ENCODE data around the gene DNM3. TPM values are rescaled to one million over a fixed set of nuclear protein-coding genes. Genes with fewer than 3 reads are reported as not detected.

DNM3 gene
- total and polyA plus RNA-seq, 2 of the 8 experiments (the other 6 are each of a cell fraction or from before 2014, with no cell fraction given) = 2.0 to 8.5 TPM

GRCh38 chr1:172107316-172107975 is 266.1 kb downstream of the DNM3 start:
- no peak overlapping the region for H3K14ac ChIP-seq (ENCODE audit: insufficient read length)
- no peak overlapping the region for H2BK120ac ChIP-seq (replicated peaks; ENCODE audit: low read depth, low read length)
- no peaks in the 10 kb centered on the region for H3K27me3 ChIP-seq (replicated peaks in 1 of 4; ENCODE audit: control insufficient read depth in 3 of 4, extremely low read depth in 1 of 4, insufficient read depth in 3 of 4, low read length in 3 of 4)
- H3K79me2 ChIP-seq (ENCODE audit: control insufficient read depth in 1 of 2, insufficient read depth in 2 of 2, low read length in 2 of 2) = no peaks in the 10 kb centered on the region
- no peaks in the 10 kb centered on the region for H3K36me3 ChIP-seq (ENCODE audit: control insufficient read depth in 2 of 4, insufficient read depth in 4 of 4, low read length in 3 of 4)
- no peak overlapping the region for H3K4ac ChIP-seq (replicated peaks; ENCODE audit: insufficient read length, low read depth, low read length)
- H3K23ac ChIP-seq (ENCODE audit: insufficient read length) = no peak overlapping the region
- no peaks in the 10 kb centered on the region for H3K79me1 ChIP-seq (ENCODE audit: low read depth, low read length)
- FAIRE-seq (no peak), DNase-seq (ENCODE audit: low read depth in 1 of 2, low spot score in 2 of 2) (no peak)
- H3K23me2 ChIP-seq (ENCODE audit: low read depth, low read length) = no peaks in the 10 kb centered on the region
- H3K18ac ChIP-seq (ENCODE audit: extremely low read depth, low read length) = no peak overlapping the region
- H3K27ac ChIP-seq (ENCODE audit: low read depth, low read length) = no peak overlapping the region
- no peak overlapping the region for H2BK12ac ChIP-seq (ENCODE audit: low read depth, low read length)
- H2BK5ac ChIP-seq (ENCODE audit: low read depth, low read length) = no peak overlapping the region
- ChIA-PET POLR2A (ENCODE audit: partially characterized antibody) (no interaction called here), CTCF (ENCODE audit: partially characterized antibody) (interaction anchor here (1.2 kb wide), 1 partner anchor 292 kb away, joined by 4 read pairs; no protein-coding TSS in a partner anchor)
- no peak overlapping the region for H3K4me3 ChIP-seq (ENCODE audit: extremely low read depth in 1 of 4, insufficient read depth in 2 of 4, low read depth in 3 of 4, low read length in 4 of 4)
- no peaks in the 10 kb centered on the region for H3K9me3 ChIP-seq (ENCODE audit: insufficient read depth in 2 of 2, low read depth in 1 of 2, low read length in 1 of 2)
- H2BK20ac ChIP-seq (ENCODE audit: low read length) = no peak overlapping the region
- H3K4me1 ChIP-seq (replicated peaks in 1 of 4; ENCODE audit: control insufficient read depth in 3 of 4, insufficient read depth in 4 of 4, low read length in 3 of 4) = no peaks in the 10 kb centered on the region
- H4K8ac ChIP-seq (ENCODE audit: extremely low read depth, insufficient read depth, low read length) = no peak overlapping the region
- H2AK5ac ChIP-seq (ENCODE audit: low read depth, low read length) = no peak overlapping the region
- no peaks in the 10 kb centered on the region for H4K20me1 ChIP-seq (replicated peaks in 1 of 2; ENCODE audit: control insufficient read depth in 1 of 2, insufficient read depth in 2 of 2, low read length in 2 of 2)
- no peak overlapping the region for H2AFZ ChIP-seq (ENCODE audit: low read length)
- WGBS, 2 experiments (ENCODE audit: extremely low coverage in 1 of 2, insufficient coverage in 1 of 2, insufficient read length in 1 of 2, insufficient replicate concordance in 2 of 2, low coverage in 1 of 2, low lambda C conversion rate in 2 of 2, missing lambda C conversion rate in 1 of 2) = 94% methylated on average over 4 of the region's 4 CpGs; no CpG with 5 or more reads in 1 of the 2 experiments
- no peak overlapping the region for H3K9ac ChIP-seq (replicated peaks in 1 of 4; ENCODE audit: extremely low read depth in 1 of 4, low read depth in 3 of 4, low read length in 3 of 4)
- H3K4me2 ChIP-seq (ENCODE audit: insufficient read depth in 1 of 2, low read depth in 2 of 2, low read length in 2 of 2) = no peak overlapping the region
- no peak overlapping the region for H4K5ac ChIP-seq (ENCODE audit: insufficient read length, low read depth, low read length)
- no peak overlapping the region for H4K91ac ChIP-seq (replicated peaks; ENCODE audit: insufficient read length, low read length)
- H2BK15ac ChIP-seq (ENCODE audit: low read length) = no peak overlapping the region
- H3K56ac ChIP-seq (replicated peaks; ENCODE audit: insufficient read length, low read depth, low read length) = no peak overlapping the region
- TF ChIP-seq, protein P1, sequence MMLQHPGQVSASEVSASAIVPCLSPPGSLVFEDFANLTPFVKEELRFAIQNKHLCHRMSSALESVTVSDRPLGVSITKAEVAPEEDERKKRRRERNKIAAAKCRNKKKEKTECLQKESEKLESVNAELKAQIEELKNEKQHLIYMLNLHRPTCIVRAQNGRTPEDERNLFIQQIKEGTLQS (IDR thresholded peaks at IDR 0.05; ENCODE audit: insufficient read depth, low read depth, low read length) = no peak
- TF ChIP-seq JUN (IDR thresholded peaks at IDR 0.05; ENCODE audit: low read depth, low read length) = no peak
- TF ChIP-seq RFX5 (IDR thresholded peaks at IDR 0.05; ENCODE audit: borderline replicate concordance, low read depth, low read length) = no peak
- no peak for TF ChIP-seq GTF2F1 (IDR thresholded peaks at IDR 0.05; ENCODE audit: borderline replicate concordance, low read depth, low read length)
- no peak for TF ChIP-seq ZNF274 (IDR thresholded peaks at IDR 0.05; ENCODE audit: borderline replicate concordance, extremely low read depth, low read length)
- no peak for TF ChIP-seq SUZ12 (IDR thresholded peaks at IDR 0.05; ENCODE audit: low read length)
- TF ChIP-seq BACH1 (IDR thresholded peaks at IDR 0.05; ENCODE audit: low read length) = no peak
- TF ChIP-seq RNF2 (IDR thresholded peaks at IDR 0.05; ENCODE audit: borderline replicate concordance, low read depth, low read length, missing control alignments, poor library complexity, severe bottlenecking) = no peak
- TF ChIP-seq BCL11A (IDR thresholded peaks at IDR 0.05; ENCODE audit: low read depth in 2 of 2, low read length in 2 of 2) = no peak
- no peak for TF ChIP-seq CBX5 (IDR thresholded peaks at IDR 0.05; ENCODE audit: low read depth, low read length)
- no peak for TF ChIP-seq CEBPB (IDR thresholded peaks at IDR 0.05; ENCODE audit: low read depth, low read length)
- TF ChIP-seq RBBP5 (IDR thresholded peaks at IDR 0.05; ENCODE audit: borderline replicate concordance, low read depth, low read length) = no peak
- TF ChIP-seq KDM5A (IDR thresholded peaks at IDR 0.05; ENCODE audit: low read length) = no peak

Data from H1 (cell line).